ENCODE results near the gene RAB6B. TPM values are rescaled to one million over a fixed set of nuclear protein-coding genes. Genes with fewer than 3 reads are reported as not detected.

RAB6B gene
- polyA plus RNA-seq, 1 donor (not counting 4 experiments of a cell fraction or from before 2014, with no cell fraction given): 2.2 TPM

- Histone ChIP-seq H3K4me2 (ENCODE audit: control insufficient read depth, extremely low read depth, insufficient read depth, low read depth, low read length) (no peak overlapping the region), H3K9me3 (ENCODE audit: control insufficient read depth, low read depth, low read length) (no peaks in the 10 kb centered on the region), H3K36me3 (ENCODE audit: control insufficient read depth in 2 of 2, extremely low read depth in 1 of 2, insufficient read depth in 2 of 2, low read length in 2 of 2) (no peaks in the 10 kb centered on the region), H2AFZ (ENCODE audit: control insufficient read depth, low read length) (no peak overlapping the region), H3K9ac (ENCODE audit: control insufficient read depth, extremely low read depth, insufficient read depth, low read length) (no peak overlapping the region), H3K27me3 (ENCODE audit: control insufficient read depth, extremely low read depth, insufficient read depth, low read length) (no peaks in the 10 kb centered on the region), H3K4me3 (ENCODE audit: control insufficient read depth in 2 of 3, extremely low read depth in 1 of 3, insufficient read depth in 2 of 3, low read depth in 1 of 3, low read length in 3 of 3) (no peak overlapping the region), H3K27ac (ENCODE audit: control insufficient read depth, insufficient read depth, low read length) (no peak overlapping the region), H4K20me1 (ENCODE audit: control insufficient read depth, extremely low read depth, insufficient read depth, low read length) (no peaks in the 10 kb centered on the region), H3K4me1 (ENCODE audit: control insufficient read depth, extremely low read depth, insufficient read depth, low read length) (no peaks in the 10 kb centered on the region), H3K9me1 (ENCODE audit: control insufficient read depth, extremely low read depth, insufficient read depth, low read length) (no peaks in the 10 kb centered on the region), H3K79me2 (ENCODE audit: control insufficient read depth, insufficient read depth, low read length) (no peaks in the 10 kb centered on the region)
- TF ChIP-seq EZH2 (IDR thresholded peaks at IDR 0.05; ENCODE audit: low read length) (no peak), CTCF (optimal IDR thresholded peaks at IDR 0.05 in 1 of 3, IDR thresholded peaks at IDR 0.05 in 1 of 3, conservative IDR thresholded peaks at IDR 0.05 in 1 of 3; ENCODE audit: extremely low read depth in 1 of 3, insufficient read depth in 2 of 3, low read length in 3 of 3) (no peak)
- DNase-seq (ENCODE audit: low read depth, low spot score) (no peak), FAIRE-seq (no peak)
- dilution Hi-C loops (cut with MboI; ENCODE audit: extremely low pct_ligation_motif_present, low sequenced_read_pairs): no loop called here
Measured at GRCh38 chr3:133859381-133860234, 36.1 kb downstream of the RAB6B start.

GRCh38 chr3:133857767-133858166 is 37.9 kb downstream of the RAB6B start:
- H3K4me2 ChIP-seq (ENCODE audit: control insufficient read depth, extremely low read depth, insufficient read depth, low read depth, low read length): no peak overlapping the region
- H4K20me1 ChIP-seq (ENCODE audit: control insufficient read depth, extremely low read depth, insufficient read depth, low read length): no peaks in the 10 kb centered on the region
- no peak overlapping the region for H3K9ac ChIP-seq (ENCODE audit: control insufficient read depth, extremely low read depth, insufficient read depth, low read length)
- TF ChIP-seq CTCF (optimal IDR thresholded peaks at IDR 0.05 in 1 of 3, IDR thresholded peaks at IDR 0.05 in 1 of 3, conservative IDR thresholded peaks at IDR 0.05 in 1 of 3; ENCODE audit: extremely low read depth in 1 of 3, insufficient read depth in 2 of 3, low read length in 3 of 3): no peak
- TF ChIP-seq EZH2 (IDR thresholded peaks at IDR 0.05; ENCODE audit: low read length): no peak
- no peak overlapping the region for H3K27ac ChIP-seq (ENCODE audit: control insufficient read depth, insufficient read depth, low read length)
- dilution Hi-C loops (cut with MboI; ENCODE audit: extremely low pct_ligation_motif_present, low sequenced_read_pairs): no loop called here
- H3K36me3 ChIP-seq (ENCODE audit: control insufficient read depth in 2 of 2, extremely low read depth in 1 of 2, insufficient read depth in 2 of 2, low read length in 2 of 2): no peaks in the 10 kb centered on the region
- no peaks in the 10 kb centered on the region for H3K27me3 ChIP-seq (ENCODE audit: control insufficient read depth, extremely low read depth, insufficient read depth, low read length)
- H2AFZ ChIP-seq (ENCODE audit: control insufficient read depth, low read length): no peak overlapping the region
- DNase-seq (ENCODE audit: low read depth, low spot score) (no peak), FAIRE-seq (no peak)
- H3K9me3 ChIP-seq (ENCODE audit: control insufficient read depth, low read depth, low read length): no peaks in the 10 kb centered on the region
- no peaks in the 10 kb centered on the region for H3K4me1 ChIP-seq (ENCODE audit: control insufficient read depth, extremely low read depth, insufficient read depth, low read length)
- no peaks in the 10 kb centered on the region for H3K79me2 ChIP-seq (ENCODE audit: control insufficient read depth, insufficient read depth, low read length)
- no peak overlapping the region for H3K4me3 ChIP-seq (ENCODE audit: control insufficient read depth in 2 of 3, extremely low read depth in 1 of 3, insufficient read depth in 2 of 3, low read depth in 1 of 3, low read length in 3 of 3)
- no peaks in the 10 kb centered on the region for H3K9me1 ChIP-seq (ENCODE audit: control insufficient read depth, extremely low read depth, insufficient read depth, low read length)
